Head of caudate nucleus (tissue), 42 donors: ENCODE data around the gene SKI.
"Not testable (repeated sequence)": the region's sequence is repeated elsewhere in the genome, so short reads cannot be mapped to it uniquely, and the experiment has no call there.

Experiments
- DNase-seq, 42 donors: peaks; one replicate each; pipeline versions ENCODE4 v3.0.0 to v3.0.0-alpha.2; 2020 to 2021; ENCODE audit warnings: mixed read lengths in 7 of 42
- intact Hi-C: fragments of 100-400 bp; cut with DNase I; formaldehyde crosslinking; loops from one replicate; pipeline ENCODE4 v1.15.0; 2022

The SKI gene

GRCh38 chr1:2251786-2252185, 23.7 kb downstream of the SKI start:
- intact Hi-C loops = no loop called here
- DNase-seq = no peak

GRCh38 chr1:2252423-2252822, 24.3 kb downstream of the SKI start:
- intact Hi-C loops = no loop called here
- no peak for DNase-seq

- DNase-seq = no peak
- intact Hi-C loops = no loop called here
These were observed 25.1 kb downstream of the SKI start for GRCh38 chr1:2253036-2253796.

GRCh38 chr1:2253797-2254480, 25.8 kb downstream of the SKI start:
- intact Hi-C loops = no loop called here
- no peak for DNase-seq

GRCh38 chr1:2255047-2255419, 26.9 kb downstream of the SKI start:
- intact Hi-C loops = no loop called here

GRCh38 chr1:2255420-2256369, 27.6 kb downstream of the SKI start:
- intact Hi-C loops = no loop called here

More at GRCh38 chr1:2255047-2255419, 26.9 kb downstream of the SKI start:
- no peak for DNase-seq

GRCh38 chr1:2256435-2257244, 28.5 kb downstream of the SKI start:
- no peak for DNase-seq
- intact Hi-C loops = no loop called here

More at GRCh38 chr1:2255420-2256369, 27.6 kb downstream of the SKI start:
- no peak for DNase-seq

GRCh38 chr1:2257245-2257627, 29.1 kb downstream of the SKI start:
- peak; percentile 81 to 95 (median 90) for DNase-seq
- intact Hi-C loops = no loop called here

- no peak for DNase-seq
- intact Hi-C loops = no loop called here
These were observed 30.1 kb downstream of the SKI start for GRCh38 chr1:2258122-2258681.

GRCh38 chr1:2258996-2259395, 30.9 kb downstream of the SKI start:
- DNase-seq = no peak
- intact Hi-C loops = no loop called here

GRCh38 chr1:2259668-2260402, 31.7 kb downstream of the SKI start:
- intact Hi-C loops = no loop called here
- peak in 6 of 42 donors; percentile 32 to 52 (median 44) for DNase-seq

- intact Hi-C loops, DNase-seq: not testable (repeated sequence)
These were observed 32.4 kb downstream of the SKI start for GRCh38 chr1:2260470-2260869.

GRCh38 chr1:2260917-2261316, 32.8 kb downstream of the SKI start:
- intact Hi-C loops = no loop called here
- no peak for DNase-seq

GRCh38 chr1:2261476-2262395, 33.6 kb downstream of the SKI start:
- intact Hi-C loops, DNase-seq: not testable (repeated sequence)

GRCh38 chr1:2266301-2266975, 38.3 kb downstream of the SKI start:
- intact Hi-C loops = no loop called here
- DNase-seq = no peak
